Frontal cortex (tissue), 4 donors: Measurements from ENCODE around the gene AMN. TPM values are rescaled to one million over a fixed set of nuclear protein-coding genes. Genes with fewer than 3 reads are reported as not detected.

Experiments
- DNase-seq, 2 donors: peaks; one replicate each; pipeline ENCODE4 v3.0.0; 2012; ENCODE audit warnings: low spot score in 2 of 2
- FAIRE-seq: peaks from 2 replicates; lab custom pipeline; 2012; peaks lifted over from hg19 to GRCh38; lab: Jason Lieb, UNC
- total RNA-seq: library from RNA; depleted of rRNA; stranded (reverse); fragments of >200 nt; gene quantifications from one replicate; pipeline ENCODE4 v1.2.3, GENCODE V29; 2014
- donor health status: control.
- donor health status: control.
- donor health status: control.

The AMN gene
- total RNA-seq, 1 donor from 2014 or later = under 0.01 TPM

DNA sequence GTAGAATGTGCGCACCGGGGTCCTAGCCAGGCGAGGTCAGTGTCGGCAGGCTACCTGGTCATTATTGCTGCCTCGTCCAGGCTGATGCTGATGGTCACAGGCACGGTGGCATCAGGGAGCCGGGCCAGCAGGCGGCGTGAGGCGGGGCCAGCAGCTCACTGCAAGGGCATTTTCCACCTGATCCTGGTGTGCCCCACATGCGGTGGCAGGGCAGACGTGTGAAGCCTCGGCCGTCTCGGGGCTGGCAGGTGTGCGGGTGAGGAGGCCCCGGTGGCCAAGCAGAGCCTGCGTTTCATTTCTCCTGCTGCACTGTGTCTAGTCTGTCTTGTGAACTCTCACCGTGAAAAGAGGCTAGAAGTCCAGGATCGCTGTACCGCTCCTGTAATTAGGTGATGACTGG lies 12.0 kb upstream of the AMN start:
- FAIRE-seq = no peak

DNA sequence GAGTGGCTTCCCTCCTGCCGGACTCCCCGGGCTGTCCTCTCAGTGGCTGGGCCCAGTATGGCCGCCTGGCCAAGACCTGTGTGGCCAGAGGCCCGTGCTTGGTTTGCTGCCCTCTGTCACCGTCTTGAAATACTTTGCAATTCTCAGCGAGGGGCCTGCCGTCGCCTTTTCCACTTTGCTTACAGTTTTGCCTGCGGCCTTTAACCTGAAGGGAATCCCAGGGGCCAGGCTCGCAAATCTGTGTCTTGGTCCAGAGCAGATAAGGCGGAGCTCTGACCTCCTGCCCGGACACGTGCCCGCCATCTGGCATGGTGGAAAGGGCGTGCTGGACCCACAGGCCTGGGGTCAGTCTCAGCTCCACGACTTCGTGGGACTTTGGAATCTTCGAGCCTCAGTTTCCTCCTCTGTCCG lies 10.9 kb upstream of the AMN start:
- DNase-seq (no peak), FAIRE-seq (no peak)

More for the DNA sequence above, 12.0 kb upstream of the AMN start:
- DNase-seq = no peak

GRCh38 chr14:102911991-102912761 lies 10.3 kb upstream of the AMN start:
- no peak for DNase-seq
- no peak for FAIRE-seq

- DNase-seq (no peak), FAIRE-seq (no peak)
Measured at GRCh38 chr14:102913341-102914211, 8.9 kb upstream of the AMN start.

- FAIRE-seq = no peak
- DNase-seq = no peak
Measured at GRCh38 chr14:102914474-102915291, 7.8 kb upstream of the AMN start.

DNA sequence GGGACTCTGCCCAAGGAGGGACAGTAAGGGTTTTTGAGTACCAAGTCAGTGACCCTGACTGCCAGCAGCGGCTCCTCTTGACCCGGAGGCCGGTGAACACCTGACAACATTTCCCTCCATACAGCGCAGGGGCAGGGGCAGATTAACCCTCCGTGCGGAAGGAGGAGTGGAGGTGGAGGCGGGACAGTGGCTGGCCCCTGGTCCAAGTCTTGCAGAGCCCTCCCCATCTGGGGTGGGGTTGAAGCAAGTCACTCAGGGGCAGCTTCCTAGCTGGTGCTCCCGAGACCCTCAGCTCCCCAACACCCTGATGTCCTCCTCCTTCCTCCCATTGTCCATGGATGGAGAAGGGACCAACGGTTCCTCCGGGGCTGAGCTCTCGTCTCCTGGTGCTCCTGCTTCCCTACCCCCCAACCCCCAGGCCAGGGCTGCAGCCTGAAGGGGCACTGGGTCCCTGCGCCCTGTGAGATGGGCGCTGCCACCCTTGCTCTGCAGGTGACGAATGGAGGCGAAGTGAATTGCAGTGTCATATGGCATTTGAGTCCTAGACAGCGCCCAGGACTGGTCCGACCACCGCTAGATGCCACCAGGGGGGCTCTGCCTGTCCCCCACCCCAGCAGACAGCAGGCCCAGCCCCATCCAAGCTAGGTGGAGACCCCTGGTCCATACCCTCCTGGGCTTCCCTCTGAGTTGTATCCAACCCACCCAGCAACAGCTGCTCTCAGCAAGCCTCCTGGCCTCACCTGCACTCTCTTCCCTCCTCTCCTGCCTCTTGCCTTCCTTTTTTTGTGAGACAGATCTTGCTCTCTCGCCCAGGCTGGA lies 7.0 kb upstream of the AMN start:
- DNase-seq = no peak

DNA sequence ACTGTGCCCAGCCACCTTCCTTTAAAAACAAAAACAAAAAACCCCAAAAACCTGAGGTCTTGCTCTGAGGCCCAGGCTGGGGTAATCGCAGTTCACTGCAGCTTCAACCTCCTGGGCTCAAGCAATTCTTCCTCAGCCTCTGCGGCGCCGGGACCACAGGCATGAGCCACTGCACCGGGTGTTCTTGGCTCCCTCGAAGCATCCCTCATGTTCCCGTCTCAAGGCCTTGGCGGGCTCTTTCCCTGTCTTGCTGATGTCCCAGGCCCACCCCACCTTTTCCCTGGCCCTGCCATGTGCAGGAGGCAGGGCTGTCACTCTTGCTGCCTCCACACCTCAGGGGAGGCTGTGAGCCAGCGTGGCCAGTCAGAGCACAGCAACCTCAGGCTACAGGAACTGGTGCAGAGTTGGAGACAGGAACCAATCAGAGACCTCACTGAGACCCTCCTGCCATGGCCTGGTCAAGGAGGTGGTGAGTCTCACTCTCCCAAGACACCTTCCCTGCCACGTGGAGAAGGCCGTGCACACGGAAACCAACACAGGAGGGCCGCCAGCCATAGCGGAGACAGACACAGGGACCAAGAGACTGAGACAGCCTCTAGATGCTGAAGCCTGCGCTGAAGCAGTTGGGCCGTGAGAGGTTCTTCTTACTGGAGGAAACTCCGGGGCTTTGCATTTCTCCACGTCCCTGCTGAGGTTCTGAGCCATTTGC lies 6.0 kb upstream of the AMN start:
- no peak for DNase-seq
- FAIRE-seq = no peak

More for the DNA sequence above, 7.0 kb upstream of the AMN start:
- no peak for FAIRE-seq

GRCh38 chr14:102917056-102917385 lies 5.4 kb upstream of the AMN start:
- FAIRE-seq = no peak
- DNase-seq = no peak

- no peak for FAIRE-seq
Measured at GRCh38 chr14:102917469-102918211, 4.8 kb upstream of the AMN start.

DNA sequence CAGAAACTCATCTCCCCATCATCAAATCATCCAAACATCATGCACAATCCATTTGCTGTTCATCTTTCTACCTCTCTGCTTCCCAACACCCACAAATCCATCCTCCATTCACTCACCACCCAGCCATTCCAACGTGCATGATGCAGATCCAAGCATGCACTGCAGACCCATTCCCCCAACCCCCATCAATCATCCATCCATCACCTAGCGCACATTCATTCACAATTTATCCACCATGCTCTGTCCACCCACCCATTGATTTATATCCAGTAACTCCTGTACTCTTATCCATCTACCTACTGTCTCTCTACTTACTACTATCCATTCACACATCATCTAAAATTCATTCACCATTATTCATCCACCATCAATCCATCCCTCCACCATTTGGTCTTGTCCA lies 4.0 kb upstream of the AMN start:
- FAIRE-seq = no peak
- no peak for DNase-seq

More at GRCh38 chr14:102917469-102918211, 4.8 kb upstream of the AMN start:
- DNase-seq = peak in 1 of 2 donors; percentile 71

DNA sequence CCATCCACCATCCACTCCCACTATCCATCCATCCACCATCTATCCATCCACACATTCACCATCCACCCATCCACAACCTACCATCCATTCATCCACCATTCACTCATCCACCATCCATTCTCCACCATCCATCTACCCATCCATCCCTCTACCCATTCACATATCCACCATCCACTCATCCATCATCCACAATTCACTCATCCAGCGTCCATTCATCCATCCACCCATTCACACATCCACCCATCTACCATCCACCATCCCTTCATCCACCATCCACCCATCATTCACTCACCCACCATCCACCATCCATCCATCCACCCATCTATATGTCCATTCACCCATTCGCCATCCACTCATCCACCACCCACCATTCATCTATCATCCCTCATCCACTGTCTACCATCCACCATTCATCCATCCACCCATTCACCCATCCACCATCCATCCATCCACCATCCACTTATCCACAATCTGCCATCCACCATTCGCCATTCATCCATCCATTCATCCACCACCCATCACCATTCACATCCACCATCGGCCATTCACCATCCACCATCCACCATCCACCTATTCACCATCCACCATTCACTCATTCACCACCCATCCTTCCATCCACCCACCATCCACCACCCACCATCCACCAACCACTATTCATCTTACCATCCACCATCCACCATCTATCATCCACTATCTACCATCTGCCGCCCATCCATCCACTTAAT lies 2.0 kb upstream of the AMN start:
- no peak for FAIRE-seq
- no peak for DNase-seq

- DNase-seq (no peak), FAIRE-seq (no peak)
Measured at GRCh38 chr14:102920998-102921304, 1.5 kb upstream of the AMN start.

- DNase-seq (no peak), FAIRE-seq (no peak)
Measured at GRCh38 chr14:102923201-102923924, 900 bp downstream of the AMN start.

DNA sequence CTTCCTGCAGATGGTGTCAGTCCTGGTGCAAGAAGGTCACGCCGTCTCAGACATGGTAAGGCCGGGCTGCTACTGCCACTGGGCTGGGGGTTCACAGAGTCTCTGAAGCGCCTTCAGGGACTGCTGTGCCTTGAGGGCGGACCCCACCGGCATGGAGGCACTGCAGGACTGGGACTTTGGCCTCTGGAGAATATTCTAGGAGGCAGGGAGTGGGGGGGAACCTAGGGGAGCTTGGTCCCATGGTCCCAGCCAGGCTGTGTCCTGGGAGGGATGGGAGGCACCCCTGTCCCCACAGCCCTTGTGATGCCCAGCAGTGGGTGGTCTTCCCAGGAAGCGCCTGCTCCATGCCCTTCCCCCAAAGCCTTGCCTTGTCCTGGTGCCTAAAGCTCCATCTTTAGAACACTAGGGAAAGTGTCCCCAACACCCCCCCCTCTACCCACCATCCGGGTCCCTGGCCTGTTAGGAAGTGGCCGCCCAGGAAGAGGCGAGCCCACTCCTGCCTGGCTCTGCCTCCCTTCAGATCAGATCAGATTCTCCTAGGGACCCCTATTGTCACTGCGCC lies 1.5 kb downstream of the AMN start:
- FAIRE-seq = no peak

GRCh38 chr14:102924632-102925588 lies 2.4 kb downstream of the AMN start:
- FAIRE-seq = no peak

More for the DNA sequence above, 1.5 kb downstream of the AMN start:
- no peak for DNase-seq

GRCh38 chr14:102925646-102926045 lies 3.2 kb downstream of the AMN start:
- DNase-seq (no peak), FAIRE-seq (no peak)

More at GRCh38 chr14:102924632-102925588, 2.4 kb downstream of the AMN start:
- no peak for DNase-seq
